ENCODE results near the gene ATP5MC2. TPM values are rescaled to one million over a fixed set of nuclear protein-coding genes. Genes with fewer than 3 reads are reported as not detected.

ATP5MC2 gene
- total RNA-seq, 1 donor from 2014 or later, result 264 TPM

DNA sequence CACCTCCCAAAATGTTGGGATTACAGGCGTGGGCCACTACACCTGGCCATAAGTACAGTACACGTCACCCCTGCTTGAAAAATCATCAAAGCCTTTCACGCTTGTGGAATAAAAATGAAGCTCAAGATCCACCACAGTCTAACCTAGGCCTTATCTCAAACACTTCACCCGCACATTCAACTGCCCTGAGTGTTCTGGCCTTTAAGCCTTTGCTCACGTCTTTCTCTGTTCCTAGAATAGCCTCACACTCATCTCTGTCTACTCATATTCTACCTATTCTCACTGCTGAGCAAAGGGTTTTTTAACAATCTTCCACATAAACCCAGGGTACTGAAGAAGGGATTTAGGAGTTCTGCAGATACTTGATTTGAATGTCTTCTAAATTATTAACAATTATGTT is 41.4 kb upstream of the ATP5MC2 start:
- no peak overlapping the region for H3K4me3 ChIP-seq
- H3K27me3 ChIP-seq (ENCODE audit: low read depth), result no peaks in the 10 kb centered on the region
- H3K9me3 ChIP-seq, result no peaks in the 10 kb centered on the region
- no peak overlapping the region for H3K27ac ChIP-seq
- TF ChIP-seq, protein P1, sequence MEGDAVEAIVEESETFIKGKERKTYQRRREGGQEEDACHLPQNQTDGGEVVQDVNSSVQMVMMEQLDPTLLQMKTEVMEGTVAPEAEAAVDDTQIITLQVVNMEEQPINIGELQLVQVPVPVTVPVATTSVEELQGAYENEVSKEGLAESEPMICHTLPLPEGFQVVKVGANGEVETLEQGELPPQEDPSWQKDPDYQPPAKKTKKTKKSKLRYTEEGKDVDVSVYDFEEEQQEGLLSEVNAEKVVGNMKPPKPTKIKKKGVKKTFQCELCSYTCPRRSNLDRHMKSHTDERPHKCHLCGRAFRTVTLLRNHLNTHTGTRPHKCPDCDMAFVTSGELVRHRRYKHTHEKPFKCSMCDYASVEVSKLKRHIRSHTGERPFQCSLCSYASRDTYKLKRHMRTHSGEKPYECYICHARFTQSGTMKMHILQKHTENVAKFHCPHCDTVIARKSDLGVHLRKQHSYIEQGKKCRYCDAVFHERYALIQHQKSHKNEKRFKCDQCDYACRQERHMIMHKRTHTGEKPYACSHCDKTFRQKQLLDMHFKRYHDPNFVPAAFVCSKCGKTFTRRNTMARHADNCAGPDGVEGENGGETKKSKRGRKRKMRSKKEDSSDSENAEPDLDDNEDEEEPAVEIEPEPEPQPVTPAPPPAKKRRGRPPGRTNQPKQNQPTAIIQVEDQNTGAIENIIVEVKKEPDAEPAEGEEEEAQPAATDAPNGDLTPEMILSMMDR (IDR thresholded peaks at IDR 0.05), result no peak
- H3K4me1 ChIP-seq, result no peaks in the 10 kb centered on the region
- ATAC-seq (no peak), DNase-seq (no peak)
- intact Hi-C loops (cut with DNase I), result no loop called here
- H3K36me3 ChIP-seq, result peaks cover 100% of the 10 kb centered on the region

GRCh38 chr12:53714004-53714403 is 38.1 kb upstream of the ATP5MC2 start:
- intact Hi-C loops (cut with DNase I), result no loop called here

DNA sequence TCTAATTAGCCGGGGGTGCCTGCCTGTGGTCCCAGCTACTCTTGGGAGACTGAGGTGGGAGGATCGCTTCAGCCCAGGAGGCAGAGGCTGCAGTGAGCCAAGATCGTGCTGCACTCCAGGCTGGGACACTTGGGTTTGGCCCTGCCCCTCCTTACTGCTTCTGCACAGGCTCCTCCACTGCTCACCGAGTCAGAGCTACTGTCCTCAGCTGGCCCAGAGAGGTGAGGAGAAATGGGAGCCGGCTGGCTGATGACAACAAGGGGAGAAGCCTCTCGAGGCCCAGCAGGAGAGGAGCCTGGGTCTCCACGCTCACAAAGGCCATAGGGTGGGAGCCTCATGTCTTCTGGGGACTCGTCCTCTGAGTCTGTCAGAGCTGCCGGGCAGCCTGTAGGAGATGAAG is 37.6 kb upstream of the ATP5MC2 start:
- Histone ChIP-seq H3K9me3 (no peaks in the 10 kb centered on the region), H3K4me3 (no peak overlapping the region), H3K27ac (no peak overlapping the region), H3K4me1 (no peaks in the 10 kb centered on the region), H3K27me3 (ENCODE audit: low read depth) (no peaks in the 10 kb centered on the region), H3K36me3 (peaks cover 72% of the 10 kb centered on the region)
- intact Hi-C loops (cut with DNase I), result no loop called here
- no peak for ATAC-seq
- no peak for DNase-seq
- TF ChIP-seq, protein P1 (IDR thresholded peaks at IDR 0.05), result no peak

More at GRCh38 chr12:53714004-53714403, 38.1 kb upstream of the ATP5MC2 start:
- no peak overlapping the region for H3K4me3 ChIP-seq
- DNase-seq (no peak), ATAC-seq (no peak)
- H3K4me1 ChIP-seq, result no peaks in the 10 kb centered on the region
- H3K36me3 ChIP-seq, result peaks cover 77% of the 10 kb centered on the region
- H3K9me3 ChIP-seq, result no peaks in the 10 kb centered on the region
- H3K27me3 ChIP-seq (ENCODE audit: low read depth), result no peaks in the 10 kb centered on the region
- TF ChIP-seq, protein P1 (IDR thresholded peaks at IDR 0.05), result no peak
- H3K27ac ChIP-seq, result no peak overlapping the region

DNA sequence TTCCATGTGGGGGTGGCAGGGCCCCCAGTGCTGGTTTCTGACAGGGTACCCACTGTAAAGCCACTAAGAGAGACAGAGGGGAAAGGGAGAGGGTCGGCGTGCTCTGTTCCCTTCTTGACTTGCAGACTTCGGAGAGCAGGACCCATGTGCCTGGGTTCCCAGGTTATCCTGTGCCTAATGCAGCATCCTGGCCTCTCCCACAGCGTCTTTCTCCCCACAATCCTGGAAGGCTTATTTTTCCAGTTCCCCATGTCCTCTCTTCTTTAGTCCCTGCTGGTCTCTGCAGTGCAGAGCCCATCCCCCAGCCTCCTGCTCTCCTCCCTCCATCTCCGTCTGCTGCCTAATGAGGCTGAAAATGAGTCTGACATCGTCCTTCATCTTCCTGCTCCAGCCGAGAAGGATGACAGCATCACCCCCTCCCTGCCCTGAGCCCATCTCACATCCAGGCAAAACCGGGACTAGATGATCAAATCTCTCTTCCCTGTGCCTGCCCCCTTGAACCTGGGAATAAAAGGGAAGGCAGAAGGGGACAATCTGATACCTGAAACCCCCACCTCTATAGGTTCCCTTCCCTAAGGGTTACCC is 36.3 kb upstream of the ATP5MC2 start:
- TF ChIP-seq, protein P1 (IDR thresholded peaks at IDR 0.05), result no peak
- no peak for ATAC-seq
- no peak for DNase-seq
- Histone ChIP-seq H3K36me3 (peaks cover 58% of the 10 kb centered on the region), H3K4me3 (no peak overlapping the region), H3K27me3 (ENCODE audit: low read depth) (no peaks in the 10 kb centered on the region), H3K4me1 (no peaks in the 10 kb centered on the region), H3K27ac (no peak overlapping the region), H3K9me3 (no peaks in the 10 kb centered on the region)
- intact Hi-C loops (cut with DNase I), result no loop called here

- no peak for ATAC-seq
- DNase-seq, result no peak
- intact Hi-C loops (cut with DNase I), result no loop called here
- Histone ChIP-seq H3K4me3 (no peak overlapping the region), H3K9me3 (no peaks in the 10 kb centered on the region), H3K4me1 (no peaks in the 10 kb centered on the region), H3K36me3 (peaks cover 38% of the 10 kb centered on the region), H3K27me3 (ENCODE audit: low read depth) (peaks cover under 1% of the 10 kb centered on the region), H3K27ac (no peak overlapping the region)
- TF ChIP-seq, protein P1 (IDR thresholded peaks at IDR 0.05), result no peak
Measured at GRCh38 chr12:53710091-53710490, 34.2 kb upstream of the ATP5MC2 start.
